ENCODE measurements around the gene ASTE1. TPM values are rescaled to one million over a fixed set of nuclear protein-coding genes. Genes with fewer than 3 reads are reported as not detected.

ASTE1 gene
- total RNA-seq, 1 experiment from 2014 or later = 9.7 TPM

DNA sequence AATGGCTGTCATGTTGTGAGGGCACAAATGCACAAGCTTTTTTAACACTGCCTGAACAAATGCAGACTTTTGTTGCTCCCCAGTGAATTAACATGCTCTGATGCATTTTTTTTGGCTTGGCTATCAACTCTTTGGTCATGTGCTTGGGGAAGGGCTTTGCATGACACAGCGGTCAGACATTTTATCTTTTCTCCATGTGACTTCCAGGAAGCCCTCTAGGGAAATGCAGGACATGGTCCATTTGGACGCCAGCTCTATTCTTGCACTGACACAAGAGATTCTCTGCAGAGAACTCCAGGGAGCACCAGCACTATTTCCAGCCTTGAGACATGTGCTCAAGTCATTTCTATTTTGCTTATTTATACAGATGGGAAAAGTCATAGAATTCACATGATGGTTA is 46.2 kb upstream of the ASTE1 start:
- WGBS (ENCODE audit: extremely low coverage, insufficient read length, low lambda C conversion rate) = no CpG with 5 or more reads among the region's 2 CpGs
- no peak for DNase-seq
- no peak overlapping the region for H3K56ac ChIP-seq (ENCODE audit: insufficient read length, low read depth, low read length)
- H3K4ac ChIP-seq (ENCODE audit: low read depth, low read length) = no peak overlapping the region
- no peak overlapping the region for H2BK12ac ChIP-seq (ENCODE audit: insufficient read length, low read depth, low read length)
- H3K79me1 ChIP-seq (ENCODE audit: insufficient read depth, low read depth, low read length, poor library complexity, severe bottlenecking) = no peaks in the 10 kb centered on the region
- peaks cover 7% of the 10 kb centered on the region; the same call in 1 of the 2 replicates for H3K4me1 ChIP-seq (ENCODE audit: insufficient read depth, low read length)
- no peak overlapping the region for H3T11ph ChIP-seq (ENCODE audit: low read length)
- no peak overlapping the region for H2BK20ac ChIP-seq (ENCODE audit: low read depth, low read length, poor library complexity, severe bottlenecking)
- no peak overlapping the region for H4K91ac ChIP-seq (ENCODE audit: insufficient read length, low read depth, low read length)
- H2AFZ ChIP-seq (ENCODE audit: low read length) = no peak overlapping the region
- H3K18ac ChIP-seq (ENCODE audit: insufficient read length, low read depth, low read length) = no peak overlapping the region
- TF ChIP-seq, protein P1, sequence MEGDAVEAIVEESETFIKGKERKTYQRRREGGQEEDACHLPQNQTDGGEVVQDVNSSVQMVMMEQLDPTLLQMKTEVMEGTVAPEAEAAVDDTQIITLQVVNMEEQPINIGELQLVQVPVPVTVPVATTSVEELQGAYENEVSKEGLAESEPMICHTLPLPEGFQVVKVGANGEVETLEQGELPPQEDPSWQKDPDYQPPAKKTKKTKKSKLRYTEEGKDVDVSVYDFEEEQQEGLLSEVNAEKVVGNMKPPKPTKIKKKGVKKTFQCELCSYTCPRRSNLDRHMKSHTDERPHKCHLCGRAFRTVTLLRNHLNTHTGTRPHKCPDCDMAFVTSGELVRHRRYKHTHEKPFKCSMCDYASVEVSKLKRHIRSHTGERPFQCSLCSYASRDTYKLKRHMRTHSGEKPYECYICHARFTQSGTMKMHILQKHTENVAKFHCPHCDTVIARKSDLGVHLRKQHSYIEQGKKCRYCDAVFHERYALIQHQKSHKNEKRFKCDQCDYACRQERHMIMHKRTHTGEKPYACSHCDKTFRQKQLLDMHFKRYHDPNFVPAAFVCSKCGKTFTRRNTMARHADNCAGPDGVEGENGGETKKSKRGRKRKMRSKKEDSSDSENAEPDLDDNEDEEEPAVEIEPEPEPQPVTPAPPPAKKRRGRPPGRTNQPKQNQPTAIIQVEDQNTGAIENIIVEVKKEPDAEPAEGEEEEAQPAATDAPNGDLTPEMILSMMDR (conservative IDR thresholded peaks at IDR 0.05) = no peak
- no peaks in the 10 kb centered on the region for H3K79me2 ChIP-seq (ENCODE audit: insufficient read depth, low read length)
- no peaks in the 10 kb centered on the region for H3K9me3 ChIP-seq (ENCODE audit: control insufficient read depth, low read depth, low read length)
- no peaks in the 10 kb centered on the region for H3K27me3 ChIP-seq (ENCODE audit: insufficient read depth, low read length)
- no peaks in the 10 kb centered on the region for H3K23me2 ChIP-seq (ENCODE audit: insufficient read length, low read depth, low read length, poor library complexity, severe bottlenecking)
- H3K23ac ChIP-seq (ENCODE audit: insufficient read length, low read depth, low read length) = no peak overlapping the region
- H4K20me1 ChIP-seq (ENCODE audit: control insufficient read depth, insufficient read depth, insufficient read length) = no peaks in the 10 kb centered on the region
- no peak overlapping the region for H2BK15ac ChIP-seq (ENCODE audit: low read depth, low read length)
- H4K5ac ChIP-seq (ENCODE audit: insufficient read length, low read depth, low read length) = no peak overlapping the region
- no peaks in the 10 kb centered on the region for H3K36me3 Mint-ChIP-seq (ENCODE audit: insufficient read depth in 1 of 3, low read depth in 3 of 3)
- peaks cover 15 to 22% of the 10 kb centered on the region in 2 experiments for H3K4me1 Mint-ChIP-seq
- no peak overlapping the region for H3K27ac ChIP-seq (ENCODE audit: insufficient read length, low read depth, low read length)
- H3K4me3 Mint-ChIP-seq = no peak overlapping the region
- H2AK5ac ChIP-seq (ENCODE audit: insufficient read length, low read length) = no peak overlapping the region
- H3K4me2 ChIP-seq (ENCODE audit: insufficient read depth, insufficient read length, low read length) = no peak overlapping the region
- no peaks in the 10 kb centered on the region for H3K27me3 Mint-ChIP-seq (ENCODE audit: low read depth)
- H2BK120ac ChIP-seq (ENCODE audit: low read depth, low read length, poor library complexity, severe bottlenecking) = no peak overlapping the region
- no peak overlapping the region for H2BK5ac ChIP-seq (ENCODE audit: insufficient read length, low read length)
- no peak overlapping the region for H3K27ac Mint-ChIP-seq
- no peak overlapping the region for H3K14ac ChIP-seq (ENCODE audit: insufficient read depth, low read length)
- no peak overlapping the region for H4K8ac ChIP-seq (replicated peaks; ENCODE audit: insufficient read length, low read depth, low read length)
- H3K9me3 Mint-ChIP-seq = no peaks in the 10 kb centered on the region
- H3K9ac ChIP-seq (ENCODE audit: extremely low read depth, insufficient read length, low read length) = no peak overlapping the region
